K562 (cell line): ENCODE results near the gene SLC34A2. TPM values are rescaled to one million over a fixed set of nuclear protein-coding genes. Genes with fewer than 3 reads are reported as not detected.

Source experiments
- ATAC-seq: fragments of 200-7000 bp; cut with Tn5 transposase; 3 replicates; pipeline ENCODE4 v1.9.1; 2020; ENCODE audit warnings: moderate library complexity
- BruUV-seq: library from RNA; stranded (reverse); fragments of 400-500 nt; replicated peaks from 2 replicates; lab custom pipeline; 2021; lab: Mats Ljungman, UMichigan
- CTCF ChIA-PET: fragments of 300-600 bp; formaldehyde crosslinking; extraction: SDS; loops from one replicate; lab custom pipeline; 2021; ENCODE audit warnings: low intra/inter-chr PET ratio; lab: Yijun Ruan, JAX
- POLR2A ChIA-PET: fragments of 300-600, 350-650 bp; sonication (Branson Sonifier 250); formaldehyde crosslinking; extraction: SDS; loops from one replicate; lab custom pipeline; 2021; ENCODE audit warnings: antibody characterized with exemption, inconsistent platforms; lab: Yijun Ruan, JAX
- DNase-seq, 4 experiments: peaks; one replicate each; pipeline versions ENCODE4 v3.0.0 to v3.0.0-alpha.2; 2011 to 2018; ENCODE audit warnings: low spot score in 3 of 4, mixed read lengths in 3 of 4; ENCODE audit errors: extremely low read depth in 1 of 4
- FAIRE-seq: peaks from 2 replicates; lab custom pipeline; 2011; peaks lifted over from hg19 to GRCh38; lab: Jason Lieb, UNC
- H2AFZ ChIP-seq: 2 replicates; pipeline ENCODE4 v1.6.0; 2011; ENCODE audit warnings: low read depth, low read length, control low read depth, inconsistent platforms
- H3K27ac ChIP-seq: fragments of 200-600 bp; 3 replicates; pipeline ENCODE4 v1.8.0; 2011; ENCODE audit warnings: low read depth, mild to moderate bottlenecking, control low read depth, inconsistent platforms, low read length, moderate library complexity, mixed read lengths; ENCODE audit errors: extremely low read depth
- H3K27me3 ChIP-seq, 2 experiments: fragments of 300-600 bp in 1 of 2; 2 replicates in 1 of 2; 3 replicates in 1 of 2; pipeline versions ENCODE4 v1.6.0 to v1.8.0; 2011; ENCODE audit warnings: inconsistent platforms in 2 of 2, low read length in 2 of 2, mild to moderate bottlenecking in 1 of 2, mixed read lengths in 1 of 2, moderate library complexity in 1 of 2; ENCODE audit not compliant: control insufficient read depth in 2 of 2, insufficient read depth in 2 of 2
- H3K36me3 ChIP-seq: fragments of 300-600 bp; 3 replicates; pipeline ENCODE4 v1.8.0; 2011; ENCODE audit warnings: mild to moderate bottlenecking, low read length, inconsistent platforms; ENCODE audit not compliant: control insufficient read depth, insufficient read depth
- H3K4me1 ChIP-seq, 2 experiments: fragments of 200-600 bp in 1 of 2; replicated peaks in 1 of 2; 2 replicates in 1 of 2; 3 replicates in 1 of 2; pipeline versions ENCODE4 v1.5.1 to v1.8.0; 2011; ENCODE audit warnings: inconsistent platforms in 2 of 2, low read length in 2 of 2, mild to moderate bottlenecking in 1 of 2, mixed read lengths in 1 of 2, moderate library complexity in 1 of 2; ENCODE audit not compliant: control insufficient read depth in 2 of 2, insufficient read depth in 2 of 2
- H3K4me2 ChIP-seq: 2 replicates; pipeline ENCODE4 v1.6.1; 2011; ENCODE audit warnings: low read length, control low read depth, inconsistent platforms, mixed read lengths; ENCODE audit not compliant: insufficient read depth
- H3K4me3 ChIP-seq: fragments of 200-600 bp; sonication (generic), shearing (Covaris generic); 2 replicates; pipeline ENCODE4 v1.5.1; 2016; ENCODE audit warnings: control low read depth, inconsistent platforms
- H3K79me2 ChIP-seq: fragments of 200-600 bp; 3 replicates; pipeline ENCODE4 v1.8.0; 2011; ENCODE audit warnings: low read length, inconsistent platforms; ENCODE audit not compliant: control insufficient read depth, insufficient read depth
- H3K9ac ChIP-seq, 2 experiments: 2 replicates each; pipeline versions ENCODE4 v1.6.0 to v1.6.1; 2011; ENCODE audit warnings: low read depth in 2 of 2, low read length in 2 of 2, control low read depth in 1 of 2, inconsistent platforms in 1 of 2, mild to moderate bottlenecking in 1 of 2, mixed read lengths in 1 of 2; ENCODE audit not compliant: insufficient read depth in 1 of 2
- H3K9me1 ChIP-seq: one replicate; pipeline ENCODE4 v1.6.0; 2011; ENCODE audit warnings: inconsistent platforms, mild to moderate bottlenecking, low read length, moderate library complexity; ENCODE audit not compliant: control insufficient read depth, insufficient read depth
- H3K9me3 ChIP-seq: replicated peaks from 2 replicates; pipeline ENCODE4 v1.5.1; 2011; ENCODE audit warnings: low read depth, low read length, inconsistent platforms; ENCODE audit not compliant: control insufficient read depth, insufficient read depth
- H4K20me1 ChIP-seq: replicated peaks from 2 replicates; pipeline ENCODE4 v1.6.1; 2011; ENCODE audit warnings: low read length, inconsistent platforms, mixed read lengths; ENCODE audit not compliant: control insufficient read depth, insufficient read depth
- CHD2 ChIP-seq: IDR thresholded peaks from 2 replicates; pipeline ENCODE4 v1.6.1; 2011; ENCODE audit warnings: low read depth, low read length
- FOXJ3 ChIP-seq: sonication (generic); formaldehyde crosslinking; IDR thresholded peaks from 2 replicates; pipeline ENCODE4 v1.4.0; 2020; ENCODE audit warnings: mild to moderate bottlenecking, missing genetic modification reagents
- FOXK2 ChIP-seq, 2 experiments: fragments of 450-650 bp; IDR thresholded peaks in 1 of 2; conservative IDR thresholded peaks in 1 of 2; 2 replicates each; pipeline ENCODE4 v1.6.1; 2016; ENCODE audit warnings: low read depth in 2 of 2, mild to moderate bottlenecking in 1 of 2
- KHSRP ChIP-seq: fragments of 450-650 bp; IDR thresholded peaks from 2 replicates; pipeline ENCODE4 v1.6.1; 2017
- MCM2 ChIP-seq: fragments of 450-650 bp; IDR thresholded peaks from 2 replicates; pipeline ENCODE4 v1.6.1; 2017; ENCODE audit warnings: low read depth, mild to moderate bottlenecking
- MTA1 ChIP-seq: fragments of 450-650 bp; IDR thresholded peaks from 2 replicates; pipeline ENCODE4 v1.6.1; 2017; ENCODE audit warnings: borderline replicate concordance
- PRPF4 ChIP-seq: fragments of 200-400 bp; formaldehyde crosslinking; IDR thresholded peaks from one replicate; pipeline ENCODE4 v1.6.1; 2017; ENCODE audit warnings: low read length, low read depth, mild to moderate bottlenecking; ENCODE audit not compliant: insufficient read depth, poor library complexity, severe bottlenecking
- RAD21 ChIP-seq, 2 experiments: fragments of 250-450 bp in 1 of 2; fragments of 450-650 bp in 1 of 2; sonication (Bioruptor Pico) in 1 of 2; formaldehyde crosslinking in 1 of 2; IDR thresholded peaks in 1 of 2; conservative IDR thresholded peaks in 1 of 2; 2 replicates each; pipeline versions ENCODE4 v1.4.0 to v1.8.0; 2020 to 2022; ENCODE audit warnings: mild to moderate bottlenecking in 2 of 2, moderate library complexity in 1 of 2
- SAFB2 ChIP-seq: fragments of 200-400 bp; formaldehyde crosslinking; IDR thresholded peaks from 2 replicates; pipeline ENCODE4 v1.6.1; 2018; ENCODE audit warnings: borderline replicate concordance, low read length, low read depth, moderate library complexity; ENCODE audit not compliant: severe bottlenecking
- SIRT6 ChIP-seq: IDR thresholded peaks from one replicate; pipeline ENCODE4 v1.6.1; 2012; ENCODE audit warnings: low read depth, mild to moderate bottlenecking, control low read depth, inconsistent platforms, low read length, moderate library complexity
- THRAP3 ChIP-seq: fragments of 450-650 bp; IDR thresholded peaks from 2 replicates; pipeline ENCODE4 v1.6.1; 2016; ENCODE audit warnings: mild to moderate bottlenecking, inconsistent platforms, borderline replicate concordance
- ZBED1 ChIP-seq: IDR thresholded peaks from 2 replicates; pipeline ENCODE4 v1.6.1; 2014
- ZNF175 ChIP-seq: fragments of 200-800 bp; sonication (Bioruptor generic); IDR thresholded peaks from 2 replicates; pipeline ENCODE4 v1.6.1; 2016; ENCODE audit warnings: low read depth, mild to moderate bottlenecking, missing genetic modification characterization, missing compliant biosample characterization
- WGBS: fragments of 100-300 bp; shearing (Covaris generic); methylation state at CpG from one replicate; pipeline ENCODE4 v1.1.6; 2016; ENCODE audit warnings: low coverage, mixed read lengths; ENCODE audit not compliant: insufficient coverage; ENCODE audit errors: missing lambda C conversion rate; 5-methylcytosine and 5-hydroxymethylcytosine counted together
- in situ Hi-C: fragments of 300-500 bp; cut with MboI; formaldehyde crosslinking; loops from 4 replicates; pipeline ENCODE4 v1.15.0; 2018; ENCODE audit warnings: inconsistent platforms, mixed read lengths
- intact Hi-C: fragments of 100-400 bp; cut with micrococcal nuclease; formaldehyde crosslinking; loops from 2 replicates; pipeline ENCODE4 v1.14.2; 2022
- polyA plus RNA-seq, 8 experiments: library from polyadenylated mRNA; depleted of rRNA in 4 of 8; stranded (reverse) in 5 of 8; unstranded in 3 of 8; fragments of >200 nt; fragmentation: Nextera tagmentation in 2 of 8; fragmentation: Illumina TruSeq in 1 of 8; extraction: Ambion mirVana in 2 of 8; extraction: Trizol in 1 of 8; gene quantifications; 2 replicates each; pipeline versions ENCODE4 v1.2.1 to v1.2.3, GENCODE V29; 2011 to 2014; ENCODE audit warnings: inconsistent platforms in 1 of 8, missing spikeins in 1 of 8
- total RNA-seq, 7 experiments: library from RNA; depleted of rRNA in 6 of 7; stranded (reverse); fragments of >200 nt in 6 of 7; fragmentation: Illumina TruSeq in 2 of 7; extraction: Trizol in 2 of 7; gene quantifications; 2 replicates each; pipeline versions ENCODE4 v1.2.1 to v1.2.3, GENCODE V29; 2011 to 2021; ENCODE audit warnings: low replicate concordance in 1 of 7
- TF ChIP-seq, protein P1 (sequence below): fragments of 450-650 bp; formaldehyde crosslinking; IDR thresholded peaks from 2 replicates; pipeline ENCODE4 v1.4.0; 2020; ENCODE audit warnings: mild to moderate bottlenecking, moderate library complexity

Gene SLC34A2
- total and polyA plus RNA-seq, 9 of the 15 experiments (the other 6 are each of a cell fraction or from before 2014, with no cell fraction given) = 1.5 TPM; not detected in 8

- peak; percentile 26 to 57; a peak in 2 of 4 replicates for TF ChIP-seq RAD21 (CRISPR knock-in tag; conservative IDR thresholded peaks at IDR 0.05 in 1 of 2, IDR thresholded peaks at IDR 0.05 in 1 of 2)
- TF ChIP-seq, all 486 proteins: peak for 3
Observed at GRCh38 chr4:25667931-25668557, 12.4 kb downstream of the SLC34A2 start (continued).

GRCh38 chr4:25670991-25671390, 15.3 kb downstream of the SLC34A2 start:
- Histone ChIP-seq H3K4me3 (no peak overlapping the region), H3K27me3 (peaks cover 3 to 38% of the 10 kb centered on the region in 2 experiments; a peak in 4 of 5 replicates), H3K4me1 (no peaks in the 10 kb centered on the region), H2AFZ (no peak overlapping the region), H3K9me3 (no peaks in the 10 kb centered on the region), H3K4me2 (no peak overlapping the region), H3K27ac (no peak overlapping the region), H3K9ac (no peak overlapping the region), H3K9me1 (no peaks in the 10 kb centered on the region), H3K79me2 (no peaks in the 10 kb centered on the region), H4K20me1 (no peaks in the 10 kb centered on the region), H3K36me3 (no peaks in the 10 kb centered on the region)
- TF ChIP-seq THRAP3 (no peak), ZBED1 (no peak)
- WGBS = 0% methylated on average over 4 of the region's 4 CpGs
- intact Hi-C loops (no loop called here), in situ Hi-C loops (no loop called here)
- no peak for ATAC-seq
- BruUV-seq = no TSS peak
- FAIRE-seq = no peak
- no peak for DNase-seq
- ChIA-PET CTCF (no interaction called here), POLR2A (interaction anchor here (0.7 kb wide), 1 partner anchor 598 kb away, joined by 4 read pairs; no protein-coding TSS in a partner anchor)

DNA sequence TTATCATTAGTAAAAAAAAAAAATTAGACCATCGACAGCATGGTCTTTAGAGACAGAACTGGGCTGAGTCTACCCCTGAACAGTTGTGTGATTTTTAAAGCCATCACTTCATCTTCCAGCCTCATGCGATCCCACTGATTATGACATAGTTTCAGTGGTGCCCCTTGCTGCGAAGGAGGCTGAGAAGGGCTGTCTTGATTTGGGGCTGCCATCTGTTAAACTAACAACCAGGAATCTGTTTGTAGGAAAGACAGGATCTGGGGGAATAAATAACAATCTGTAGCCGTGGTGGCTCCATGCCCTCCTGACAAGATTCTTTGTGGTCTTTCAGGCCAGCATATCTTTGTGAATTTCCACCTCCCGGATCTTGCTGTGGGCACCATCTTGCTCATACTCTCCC, 17.1 kb downstream of the SLC34A2 start:
- intact Hi-C loops (no loop called here), in situ Hi-C loops (no loop called here)
- H3K9ac ChIP-seq = no peak overlapping the region
- CTCF ChIA-PET = no interaction called here
- FAIRE-seq = no peak
- POLR2A ChIA-PET = no interaction called here
- no peak overlapping the region for H3K4me3 ChIP-seq
- 3% methylated on average over 5 of the region's 5 CpGs for WGBS
- peaks cover 8 to 47% of the 10 kb centered on the region in 2 experiments; a peak in 4 of 5 replicates for H3K27me3 ChIP-seq
- no TSS peak for BruUV-seq
- H3K4me1 ChIP-seq = peaks cover 0 to 4% of the 10 kb centered on the region in 2 experiments; a peak in 1 of 5 replicates
- ATAC-seq = no peak
- no peaks in the 10 kb centered on the region for H3K9me1 ChIP-seq
- no peaks in the 10 kb centered on the region for H3K36me3 ChIP-seq
- DNase-seq = no peak
- no peak overlapping the region for H3K27ac ChIP-seq
- no peaks in the 10 kb centered on the region; the same call in 1 of the 2 replicates for H4K20me1 ChIP-seq
- no peak overlapping the region for H2AFZ ChIP-seq
- H3K79me2 ChIP-seq = no peaks in the 10 kb centered on the region
- H3K4me2 ChIP-seq = no peak overlapping the region
- H3K9me3 ChIP-seq = no peaks in the 10 kb centered on the region
- no peak for TF ChIP-seq SAFB2
- TF ChIP-seq MCM2 = no peak
- TF ChIP-seq KHSRP = no peak
- no peak for TF ChIP-seq FOXK2 (conservative IDR thresholded peaks at IDR 0.05 in 1 of 2, IDR thresholded peaks at IDR 0.05 in 1 of 2; ENCODE audit: low read depth in 2 of 2)
- no peak for TF ChIP-seq SIRT6
- TF ChIP-seq CHD2 = no peak
- TF ChIP-seq PRPF4 = no peak
- no peak for TF ChIP-seq ZNF175 (CRISPR knock-in tag)
- no peak for TF ChIP-seq MTA1
- TF ChIP-seq, protein P1, sequence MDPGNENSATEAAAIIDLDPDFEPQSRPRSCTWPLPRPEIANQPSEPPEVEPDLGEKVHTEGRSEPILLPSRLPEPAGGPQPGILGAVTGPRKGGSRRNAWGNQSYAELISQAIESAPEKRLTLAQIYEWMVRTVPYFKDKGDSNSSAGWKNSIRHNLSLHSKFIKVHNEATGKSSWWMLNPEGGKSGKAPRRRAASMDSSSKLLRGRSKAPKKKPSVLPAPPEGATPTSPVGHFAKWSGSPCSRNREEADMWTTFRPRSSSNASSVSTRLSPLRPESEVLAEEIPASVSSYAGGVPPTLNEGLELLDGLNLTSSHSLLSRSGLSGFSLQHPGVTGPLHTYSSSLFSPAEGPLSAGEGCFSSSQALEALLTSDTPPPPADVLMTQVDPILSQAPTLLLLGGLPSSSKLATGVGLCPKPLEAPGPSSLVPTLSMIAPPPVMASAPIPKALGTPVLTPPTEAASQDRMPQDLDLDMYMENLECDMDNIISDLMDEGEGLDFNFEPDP (CRISPR knock-in tag) = no peak
- TF ChIP-seq FOXJ3 = no peak
